T-helper 1 cell (primary cell): Measurements from ENCODE around the gene MUC5B.
A peak's percentile ranks its signal among the peaks of the same experiment; 100 is the strongest.
"Not testable (repeated sequence)": the region's sequence is repeated elsewhere in the genome, so short reads cannot be mapped to it uniquely, and the experiment has no call there.

ENCODE experiments used
- DNase-seq, 5 donors: peaks; one replicate each; pipeline ENCODE4 v3.0.0-alpha.2; 2012 to 2020

Gene MUC5B

GRCh38 chr11:1203505-1204271 lies 19.2 kb upstream of the MUC5B start:
- peak in 1 of 5 donors; percentile 5 for DNase-seq

GRCh38 chr11:1204381-1205101 lies 18.3 kb upstream of the MUC5B start:
- DNase-seq = peak in 1 of 5 donors; percentile 5

DNA sequence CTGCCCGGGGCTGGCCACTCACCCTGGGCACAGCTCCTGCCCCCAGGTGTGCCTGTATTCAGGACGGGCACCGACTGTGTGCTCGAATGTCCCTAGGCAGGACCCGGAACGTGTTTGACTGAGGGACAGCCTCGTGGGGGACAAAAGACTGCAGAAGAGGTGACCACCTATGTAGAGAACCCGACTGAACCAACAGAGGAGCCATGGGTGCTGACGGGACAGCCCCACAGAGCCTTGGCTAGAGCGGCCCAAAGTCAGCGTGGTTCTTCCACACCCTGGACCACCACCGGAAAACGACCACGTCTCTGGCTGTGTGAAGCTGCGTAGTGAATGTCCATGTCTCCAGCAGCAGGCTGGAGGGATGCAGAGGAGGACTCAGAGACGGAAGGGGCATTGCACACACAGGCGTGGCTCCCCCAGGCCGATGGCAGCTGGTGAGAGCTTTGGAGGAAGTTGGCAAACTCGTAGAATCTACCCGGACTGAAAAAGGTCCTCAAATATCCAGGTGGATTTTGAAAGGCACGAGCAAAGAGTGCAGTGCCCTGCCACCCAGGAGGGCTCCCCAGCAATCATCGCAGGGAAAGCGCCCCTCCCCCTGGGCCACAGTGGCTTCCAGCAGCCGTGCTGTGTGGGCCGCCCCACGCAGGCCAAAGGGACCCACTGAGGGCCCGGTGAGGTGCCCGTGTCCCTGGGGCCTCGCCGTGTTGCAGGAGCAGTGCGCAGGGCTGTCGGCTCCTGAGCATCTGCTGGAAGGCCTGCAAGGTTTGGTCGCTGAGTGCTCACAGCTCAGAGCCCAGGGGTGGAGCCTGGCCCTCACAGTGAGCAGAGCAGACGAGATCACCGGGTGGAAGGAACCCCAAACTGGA lies 17.5 kb upstream of the MUC5B start:
- peak in 1 of 5 donors; percentile 0 for DNase-seq

- DNase-seq = no peak
Observed at GRCh38 chr11:1205987-1206331, 16.9 kb upstream of the MUC5B start.

- peak in 1 of 5 donors; percentile 5 for DNase-seq
Observed at GRCh38 chr11:1206391-1207271, 16.2 kb upstream of the MUC5B start.

DNA sequence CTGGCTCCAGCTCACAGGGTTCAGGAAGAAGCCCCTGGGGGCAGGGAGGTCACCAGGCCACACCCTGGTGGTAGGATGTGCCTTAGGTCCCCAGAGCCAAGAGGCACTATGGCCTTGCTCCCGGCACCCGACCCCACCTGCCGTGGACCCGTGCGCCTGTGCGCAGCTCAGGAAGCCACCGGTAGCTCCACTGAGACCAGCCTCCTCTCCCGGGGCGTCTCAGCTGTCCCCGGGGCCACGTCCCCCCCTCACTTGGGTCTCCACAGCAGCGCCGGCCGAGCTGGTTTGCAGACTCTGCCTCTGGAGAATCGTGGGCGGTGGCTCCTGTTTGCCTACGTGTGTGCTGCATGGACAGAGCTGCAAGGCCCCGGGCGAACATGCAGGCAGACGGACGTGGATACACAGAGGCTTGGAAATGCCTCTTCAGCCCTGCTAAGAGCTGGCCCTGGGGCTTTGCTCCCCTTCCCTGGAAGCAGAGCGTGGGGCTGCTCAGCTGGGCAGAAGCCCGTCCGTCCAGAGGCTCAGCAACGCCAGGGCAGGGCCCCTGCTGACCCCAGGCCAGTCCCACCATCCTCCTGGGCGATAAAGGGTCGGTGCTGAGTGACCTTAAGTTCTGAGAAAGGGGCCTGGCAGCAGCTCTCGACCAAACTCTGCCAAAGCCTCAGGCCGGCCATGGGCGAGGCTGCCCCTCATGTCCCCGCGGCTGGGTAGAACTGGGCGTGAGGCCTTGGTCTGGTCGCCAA lies 15.3 kb upstream of the MUC5B start:
- DNase-seq = peak in 2 of 5 donors; percentile 1 to 8

DNA sequence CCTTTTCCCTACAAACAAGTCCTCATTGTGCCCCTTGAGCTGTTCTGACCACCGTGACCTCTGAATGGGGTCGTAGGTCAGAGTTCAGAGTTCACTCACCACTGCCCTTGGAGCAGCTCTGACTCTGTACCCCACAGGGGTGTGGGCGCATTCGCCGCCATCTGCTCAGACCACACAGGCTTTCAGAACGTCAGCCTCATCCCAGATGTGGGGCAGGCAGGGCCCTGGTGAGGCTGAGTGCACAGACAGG lies 14.8 kb upstream of the MUC5B start:
- peak in 1 of 5 donors; percentile 6 for DNase-seq

DNA sequence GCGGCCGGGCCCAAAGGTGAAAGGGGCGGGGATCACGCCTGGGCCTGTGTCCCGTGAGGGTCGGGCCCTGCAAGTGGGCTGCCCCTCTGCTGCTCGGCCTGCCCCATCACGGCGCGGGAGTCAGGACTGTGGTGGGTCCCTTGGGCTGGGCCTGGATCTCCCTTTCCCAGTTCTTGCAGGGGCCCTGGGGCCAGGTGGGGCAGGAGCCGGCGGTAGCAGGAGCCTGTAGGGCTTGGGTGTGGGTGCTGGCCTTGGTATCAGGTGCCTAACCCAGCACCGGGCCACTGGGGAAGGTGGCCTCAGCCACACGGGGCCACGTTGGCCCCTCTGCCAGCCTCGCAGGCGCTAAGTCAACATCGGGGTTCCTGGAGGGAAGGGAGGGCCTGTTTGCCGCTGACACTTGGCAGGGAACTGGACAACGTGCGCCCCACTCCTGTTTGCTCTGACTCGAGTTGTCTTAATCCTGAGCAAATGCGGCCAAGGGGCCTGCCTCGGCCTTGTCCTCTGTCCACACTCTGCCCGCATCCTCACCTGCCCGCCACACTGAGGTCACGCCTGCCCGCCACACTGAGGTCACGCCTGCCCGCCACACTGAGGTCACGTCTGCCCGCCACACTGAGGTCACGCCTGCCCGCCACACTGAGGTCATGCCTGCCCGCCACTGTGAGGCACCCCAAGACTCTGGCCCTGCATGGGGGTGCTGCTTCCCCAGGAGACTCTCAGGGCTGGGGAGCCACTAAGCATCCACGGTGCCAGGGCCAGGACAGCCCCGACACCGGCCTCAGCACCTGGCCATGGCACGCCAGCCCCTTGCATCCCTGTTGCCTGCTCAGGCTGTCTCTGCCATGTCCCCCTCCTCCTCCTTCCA lies 14.2 kb upstream of the MUC5B start:
- DNase-seq = peak in 2 of 5 donors; percentile 3 to 11

GRCh38 chr11:1209371-1210057 lies 13.4 kb upstream of the MUC5B start:
- DNase-seq = peak in 2 of 5 donors; percentile 1 to 2

DNA sequence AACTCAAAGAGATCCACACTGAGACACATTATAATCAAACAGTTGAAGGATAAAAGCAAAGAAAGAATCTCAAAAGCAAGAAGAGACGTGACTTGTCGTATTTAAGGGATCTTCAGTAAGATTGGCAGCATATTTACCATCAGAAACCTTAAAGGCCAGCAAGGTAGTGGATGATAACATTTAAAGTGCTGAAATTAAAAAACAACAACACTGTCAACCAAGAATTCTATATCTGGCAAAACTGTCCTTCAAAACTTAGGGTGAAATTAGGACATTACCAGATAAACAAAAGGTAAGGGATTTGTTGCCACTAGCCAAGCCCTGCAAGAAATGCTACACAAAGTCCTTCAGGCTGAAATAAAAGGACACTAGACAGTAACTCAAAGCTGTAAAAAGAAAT lies 11.0 kb upstream of the MUC5B start:
- DNase-seq = no peak

DNA sequence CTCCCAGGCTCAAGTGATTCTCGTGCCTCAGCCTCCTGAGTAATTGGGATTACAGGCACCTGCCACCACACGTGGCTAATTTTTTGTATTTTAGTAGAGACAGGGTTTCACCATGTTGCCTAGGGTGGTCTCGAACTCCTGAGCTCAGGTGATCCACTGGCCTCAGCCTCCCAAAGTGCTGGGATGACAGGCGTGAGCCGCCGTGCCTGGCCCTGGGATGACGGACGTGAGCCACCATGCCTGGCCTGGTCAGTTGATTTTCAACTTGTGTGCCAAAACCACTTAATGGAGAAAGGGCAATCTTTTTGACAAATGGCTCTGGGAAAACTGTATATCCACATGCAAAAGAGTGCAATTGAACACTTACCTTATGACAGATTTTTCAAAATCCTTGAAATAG lies 7.0 kb upstream of the MUC5B start:
- DNase-seq = not testable (repeated sequence)

DNA sequence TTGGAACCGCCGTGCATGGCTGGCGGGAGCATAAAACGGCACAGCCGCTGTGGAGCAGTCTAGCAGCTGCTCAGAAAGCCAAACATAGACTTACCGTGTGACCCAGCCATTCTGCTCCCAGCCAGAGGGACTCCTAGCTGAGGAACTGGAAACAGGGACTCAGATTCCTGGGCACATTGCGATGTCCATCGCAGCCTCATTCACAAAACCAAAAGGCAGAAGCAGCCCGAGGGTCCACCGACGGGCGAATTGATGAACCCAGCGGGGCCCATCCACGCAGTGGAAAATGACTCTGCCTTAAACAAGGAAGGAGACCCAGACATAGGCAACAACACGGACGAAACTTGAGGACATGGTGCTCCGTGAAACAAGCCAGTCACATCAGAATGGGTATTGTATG lies 5.7 kb upstream of the MUC5B start:
- DNase-seq = no peak

- DNase-seq = no peak
Observed at GRCh38 chr11:1218256-1218787, 4.5 kb upstream of the MUC5B start.

- no peak for DNase-seq
Observed at GRCh38 chr11:1218788-1219445, 3.9 kb upstream of the MUC5B start.

DNA sequence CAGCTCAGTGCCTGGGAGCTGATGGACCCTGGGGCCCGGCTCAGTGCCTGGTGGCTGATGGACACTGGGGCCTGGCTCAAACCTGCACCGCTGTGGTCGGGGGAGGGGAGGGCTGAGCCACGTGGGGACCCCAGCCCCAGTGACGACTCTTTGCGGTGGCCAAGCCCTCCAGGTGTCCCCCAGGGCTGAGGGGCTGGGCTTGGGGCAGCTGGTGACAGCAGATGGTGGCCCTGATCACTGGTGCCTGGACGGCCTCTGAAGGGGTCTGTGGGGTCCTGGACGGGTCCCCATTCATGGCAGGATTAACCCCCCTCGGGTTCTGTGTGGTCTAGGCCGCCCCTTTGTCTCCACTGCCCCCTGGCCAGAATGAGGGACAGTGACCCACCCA lies 3.4 kb upstream of the MUC5B start:
- peak in 1 of 5 donors; percentile 14 for DNase-seq

GRCh38 chr11:1219834-1220815 lies 2.7 kb upstream of the MUC5B start:
- DNase-seq = peak in 1 of 5 donors; percentile 9

DNA sequence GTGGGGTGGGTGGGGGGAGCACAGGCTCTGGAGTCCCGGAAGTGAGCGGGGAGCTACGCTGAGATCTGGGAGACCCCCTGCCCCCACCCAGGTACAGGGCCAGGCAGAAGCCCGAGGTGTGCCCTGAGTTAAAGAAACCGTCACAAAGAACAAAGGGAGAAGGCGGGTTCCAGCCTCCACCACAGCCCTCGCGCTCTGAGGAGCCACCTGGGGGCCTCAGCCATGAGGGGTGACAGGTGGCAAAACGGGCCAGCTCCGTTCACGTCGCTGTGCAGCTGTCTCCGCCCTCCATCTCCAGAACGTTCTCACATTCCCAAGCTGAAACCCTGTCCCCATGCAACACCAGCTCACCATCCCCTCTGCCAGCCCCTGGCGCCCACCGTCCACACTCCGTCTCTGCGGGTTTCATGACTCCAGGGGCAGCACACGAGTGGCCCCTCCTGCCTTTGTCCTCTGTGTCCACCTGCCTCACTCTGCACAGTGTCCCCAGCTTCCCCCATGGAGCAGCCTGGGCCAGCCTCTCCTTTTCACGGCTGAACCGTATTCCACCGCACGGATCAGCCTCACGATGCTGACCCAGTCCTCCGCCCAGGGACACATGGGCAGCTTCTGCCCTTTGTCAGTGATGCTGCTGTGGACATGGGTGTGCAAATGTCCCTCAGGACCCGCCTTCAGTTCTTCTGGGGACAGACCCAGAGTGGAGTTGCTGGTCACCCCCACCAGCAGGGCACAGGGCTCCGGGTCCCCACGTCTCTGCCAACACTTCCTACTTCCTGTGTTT lies 1.7 kb upstream of the MUC5B start:
- DNase-seq = no peak
